DOHH2 (cell line): ENCODE results near the gene ABCA2.

Experiments used
- H3F3A ChIP-seq: fragments of 200-600 bp; sonication (generic), shearing (Covaris generic); 2 replicates; pipeline ENCODE4 v1.6.0; 2016; ENCODE audit warnings: antibody characterized with exemption, mild to moderate bottlenecking; ENCODE audit not compliant: control insufficient read depth, insufficient read depth
- H3K27ac ChIP-seq: fragments of 200-600 bp; sonication (generic); 2 replicates; pipeline ENCODE4 v1.5.1; 2014; ENCODE audit warnings: low read depth, mild to moderate bottlenecking, low read length, moderate library complexity
- H3K27me3 ChIP-seq: fragments of 200-600 bp; sonication (generic); 2 replicates; pipeline ENCODE4 v1.6.1; 2014; ENCODE audit warnings: mild to moderate bottlenecking, low read length, mixed read lengths; ENCODE audit not compliant: control insufficient read depth
- H3K36me3 ChIP-seq: fragments of 200-600 bp; sonication (generic); 2 replicates; pipeline ENCODE4 v1.6.1; 2014; ENCODE audit warnings: mild to moderate bottlenecking, low read length, moderate library complexity, mixed read lengths; ENCODE audit not compliant: control insufficient read depth
- H3K4me1 ChIP-seq: fragments of 200-600 bp; sonication (generic); 2 replicates; pipeline ENCODE4 v1.6.1; 2014; ENCODE audit warnings: mild to moderate bottlenecking, low read length, mixed read lengths; ENCODE audit not compliant: control insufficient read depth
- H3K4me2 ChIP-seq: fragments of 200-600 bp; sonication (generic); 2 replicates; pipeline ENCODE4 v1.6.0; 2014; ENCODE audit warnings: mild to moderate bottlenecking, low read length, moderate library complexity
- H3K4me3 ChIP-seq: fragments of 200-600 bp; sonication (generic); 2 replicates; pipeline ENCODE4 v1.5.1; 2014; ENCODE audit warnings: mild to moderate bottlenecking, low read length, mixed read lengths
- H3K79me2 ChIP-seq: fragments of 200-600 bp; sonication (generic); 2 replicates; pipeline ENCODE4 v1.6.1; 2014; ENCODE audit warnings: mild to moderate bottlenecking, low read length, mixed read lengths; ENCODE audit not compliant: control insufficient read depth
- H3K9me2 ChIP-seq: fragments of 200-600 bp; sonication (generic); replicated peaks from 2 replicates; pipeline ENCODE4 v1.6.1; 2014; ENCODE audit warnings: mild to moderate bottlenecking, low read length, mixed read lengths; ENCODE audit not compliant: control insufficient read depth
- H3K9me3 ChIP-seq: fragments of 200-600 bp; sonication (generic); 2 replicates; pipeline ENCODE4 v1.6.1; 2014; ENCODE audit warnings: antibody characterized with exemption, low read length, mixed read lengths; ENCODE audit not compliant: control insufficient read depth, insufficient read depth
- H4K20me1 ChIP-seq: fragments of 200-600 bp; sonication (generic); 2 replicates; pipeline ENCODE4 v1.6.0; 2014; ENCODE audit warnings: low read depth, mild to moderate bottlenecking, antibody characterized with exemption, low read length, moderate library complexity; ENCODE audit not compliant: control insufficient read depth, insufficient read depth
- EZH2phosphoT487 ChIP-seq: fragments of 200-600 bp; sonication (generic); IDR thresholded peaks from 2 replicates; pipeline ENCODE4 v1.6.1; 2017; ENCODE audit warnings: borderline replicate concordance, mild to moderate bottlenecking, antibody characterized with exemption, low read length, moderate library complexity, mixed read lengths
- TF ChIP-seq, protein P1 (sequence below): fragments of 200-600 bp; sonication (generic); IDR thresholded peaks from one replicate; pipeline ENCODE4 v1.5.1; 2014; ENCODE audit warnings: antibody characterized with exemption, mild to moderate bottlenecking, low read depth, low read length; ENCODE audit not compliant: poor library complexity, severe bottlenecking

Gene ABCA2

GRCh38 chr9:137041124-137041523 is 13.1 kb upstream of the ABCA2 start:
- no peak overlapping the region for H3K27ac ChIP-seq
- no peaks in the 10 kb centered on the region for H3F3A ChIP-seq
- no peaks in the 10 kb centered on the region for H3K9me3 ChIP-seq
- no peaks in the 10 kb centered on the region for H3K36me3 ChIP-seq
- no peak overlapping the region for H3K4me2 ChIP-seq
- H3K79me2 ChIP-seq: no peaks in the 10 kb centered on the region
- TF ChIP-seq, protein P1, sequence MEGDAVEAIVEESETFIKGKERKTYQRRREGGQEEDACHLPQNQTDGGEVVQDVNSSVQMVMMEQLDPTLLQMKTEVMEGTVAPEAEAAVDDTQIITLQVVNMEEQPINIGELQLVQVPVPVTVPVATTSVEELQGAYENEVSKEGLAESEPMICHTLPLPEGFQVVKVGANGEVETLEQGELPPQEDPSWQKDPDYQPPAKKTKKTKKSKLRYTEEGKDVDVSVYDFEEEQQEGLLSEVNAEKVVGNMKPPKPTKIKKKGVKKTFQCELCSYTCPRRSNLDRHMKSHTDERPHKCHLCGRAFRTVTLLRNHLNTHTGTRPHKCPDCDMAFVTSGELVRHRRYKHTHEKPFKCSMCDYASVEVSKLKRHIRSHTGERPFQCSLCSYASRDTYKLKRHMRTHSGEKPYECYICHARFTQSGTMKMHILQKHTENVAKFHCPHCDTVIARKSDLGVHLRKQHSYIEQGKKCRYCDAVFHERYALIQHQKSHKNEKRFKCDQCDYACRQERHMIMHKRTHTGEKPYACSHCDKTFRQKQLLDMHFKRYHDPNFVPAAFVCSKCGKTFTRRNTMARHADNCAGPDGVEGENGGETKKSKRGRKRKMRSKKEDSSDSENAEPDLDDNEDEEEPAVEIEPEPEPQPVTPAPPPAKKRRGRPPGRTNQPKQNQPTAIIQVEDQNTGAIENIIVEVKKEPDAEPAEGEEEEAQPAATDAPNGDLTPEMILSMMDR: no peak
- no peak for TF ChIP-seq EZH2phosphoT487
- peaks cover 1% of the 10 kb centered on the region; the same call in 1 of the 2 replicates for H4K20me1 ChIP-seq
- H3K9me2 ChIP-seq: no peaks in the 10 kb centered on the region
- no peak overlapping the region for H3K4me3 ChIP-seq
- peaks cover 2% of the 10 kb centered on the region for H3K4me1 ChIP-seq
- H3K27me3 ChIP-seq: peaks cover 33% of the 10 kb centered on the region

- Histone ChIP-seq H3K4me3 (no peak overlapping the region), H3K79me2 (no peaks in the 10 kb centered on the region), H3K4me1 (no peaks in the 10 kb centered on the region), H3K36me3 (no peaks in the 10 kb centered on the region), H3F3A (no peaks in the 10 kb centered on the region), H3K27ac (no peak overlapping the region), H3K9me2 (no peaks in the 10 kb centered on the region), H4K20me1 (no peaks in the 10 kb centered on the region), H3K4me2 (no peak overlapping the region), H3K9me3 (no peaks in the 10 kb centered on the region), H3K27me3 (peaks cover 30% of the 10 kb centered on the region)
- TF ChIP-seq, protein P1: no peak
- TF ChIP-seq EZH2phosphoT487: no peak
Measured at GRCh38 chr9:137040568-137040967, 12.5 kb upstream of the ABCA2 start.

- Histone ChIP-seq H3K4me2 (no peak overlapping the region), H3K27ac (no peak overlapping the region), H3K79me2 (no peaks in the 10 kb centered on the region), H4K20me1 (no peaks in the 10 kb centered on the region), H3F3A (no peaks in the 10 kb centered on the region), H3K9me3 (no peaks in the 10 kb centered on the region), H3K4me1 (peaks cover 4% of the 10 kb centered on the region), H3K36me3 (no peaks in the 10 kb centered on the region), H3K9me2 (no peaks in the 10 kb centered on the region), H3K4me3 (no peak overlapping the region), H3K27me3 (peaks cover 25% of the 10 kb centered on the region)
- TF ChIP-seq, protein P1: no peak
- TF ChIP-seq EZH2phosphoT487: no peak
Measured at GRCh38 chr9:137039611-137040366, 11.8 kb upstream of the ABCA2 start.
